Chondrocyte (in vitro differentiated cells): Measurements from ENCODE around the gene MAPK8IP3. TPM values are rescaled to one million over a fixed set of nuclear protein-coding genes. Genes with fewer than 3 reads are reported as not detected.

ENCODE experiments used
- DNase-seq: peaks from one replicate; pipeline ENCODE4 v3.0.0; 2021; ENCODE audit warnings: mixed read lengths, low spot score
- H3K27ac Mint-ChIP-seq: one replicate; pipeline ENCODE4 v1.8.0; 2021; ENCODE audit warnings: mild to moderate bottlenecking, moderate library complexity, mixed read lengths; ENCODE audit not compliant: unreplicated experiment
- H3K27me3 Mint-ChIP-seq: 2 replicates; pipeline ENCODE4 v1.8.0; 2021; ENCODE audit warnings: low read depth, mixed read lengths
- H3K36me3 Mint-ChIP-seq: 2 replicates; pipeline ENCODE4 v1.8.0; 2021; ENCODE audit warnings: low read depth, mixed read lengths
- H3K4me1 Mint-ChIP-seq: 2 replicates; pipeline ENCODE4 v1.8.0; 2021; ENCODE audit warnings: low read depth, mild to moderate bottlenecking, mixed read lengths
- H3K4me3 Mint-ChIP-seq: one replicate; pipeline ENCODE4 v1.8.0; 2021; ENCODE audit warnings: mild to moderate bottlenecking, moderate library complexity, mixed read lengths; ENCODE audit not compliant: unreplicated experiment
- H3K9me3 Mint-ChIP-seq: 2 replicates; pipeline ENCODE4 v1.8.0; 2021; ENCODE audit warnings: low read depth, mixed read lengths
- CTCF ChIP-seq: fragments of 200-600 bp; sonication (generic); IDR thresholded peaks from 2 replicates; pipeline ENCODE4 v1.5.0; 2021; ENCODE audit warnings: antibody characterized with exemption, mild to moderate bottlenecking, moderate library complexity
- total RNA-seq: library from RNA; stranded (reverse); gene quantifications from 3 replicates; pipeline ENCODE4 v1.2.1, GENCODE V29; 2021

The MAPK8IP3 gene
- total RNA-seq, 1 donor from 2014 or later = 53.8 TPM

GRCh38 chr16:1673424-1674151, 32.4 kb upstream of the MAPK8IP3 start:
- H3K4me1 Mint-ChIP-seq = peaks cover 14% of the 10 kb centered on the region
- H3K36me3 Mint-ChIP-seq = peaks cover 39% of the 10 kb centered on the region
- no peaks in the 10 kb centered on the region for H3K27me3 Mint-ChIP-seq
- no peak overlapping the region for H3K4me3 Mint-ChIP-seq
- H3K9me3 Mint-ChIP-seq = no peaks in the 10 kb centered on the region
- no peak for DNase-seq
- H3K27ac Mint-ChIP-seq = no peak overlapping the region
- no peak for TF ChIP-seq CTCF

- no peak for TF ChIP-seq CTCF
- H3K27ac Mint-ChIP-seq = peak overlapping the region; percentile 70
Observed at GRCh38 chr16:1674306-1674705, 31.7 kb upstream of the MAPK8IP3 start.

GRCh38 chr16:1674751-1675664, 31.0 kb upstream of the MAPK8IP3 start:
- TF ChIP-seq CTCF = no peak
- Mint-ChIP-seq H3K4me3 (no peak overlapping the region), H3K4me1 (peaks cover 26% of the 10 kb centered on the region), H3K27ac (peak overlapping the region; percentile 70), H3K27me3 (no peaks in the 10 kb centered on the region), H3K36me3 (peaks cover 33% of the 10 kb centered on the region), H3K9me3 (no peaks in the 10 kb centered on the region)
- no peak for DNase-seq

More at GRCh38 chr16:1674306-1674705, 31.7 kb upstream of the MAPK8IP3 start:
- peaks cover 21% of the 10 kb centered on the region for H3K4me1 Mint-ChIP-seq
- no peaks in the 10 kb centered on the region for H3K27me3 Mint-ChIP-seq
- H3K9me3 Mint-ChIP-seq = no peaks in the 10 kb centered on the region
- DNase-seq = no peak
- H3K36me3 Mint-ChIP-seq = peaks cover 36% of the 10 kb centered on the region
- no peak overlapping the region for H3K4me3 Mint-ChIP-seq

- Mint-ChIP-seq H3K9me3 (no peaks in the 10 kb centered on the region), H3K4me3 (no peak overlapping the region), H3K27ac (no peak overlapping the region), H3K36me3 (peaks cover 22% of the 10 kb centered on the region), H3K4me1 (peaks cover 40% of the 10 kb centered on the region), H3K27me3 (no peaks in the 10 kb centered on the region)
- peak; percentile 56 for DNase-seq
- no peak for TF ChIP-seq CTCF
Observed at GRCh38 chr16:1676661-1677060, 29.3 kb upstream of the MAPK8IP3 start.

- Mint-ChIP-seq H3K9me3 (no peaks in the 10 kb centered on the region), H3K4me1 (peaks cover 40% of the 10 kb centered on the region), H3K36me3 (peaks cover 15% of the 10 kb centered on the region), H3K27me3 (no peaks in the 10 kb centered on the region), H3K4me3 (no peak overlapping the region), H3K27ac (peak overlapping the region; percentile 45)
- no peak for TF ChIP-seq CTCF
- no peak for DNase-seq
Observed at GRCh38 chr16:1677339-1677738, 28.7 kb upstream of the MAPK8IP3 start.
